ENCODE results near the gene RGL2.

DNA sequence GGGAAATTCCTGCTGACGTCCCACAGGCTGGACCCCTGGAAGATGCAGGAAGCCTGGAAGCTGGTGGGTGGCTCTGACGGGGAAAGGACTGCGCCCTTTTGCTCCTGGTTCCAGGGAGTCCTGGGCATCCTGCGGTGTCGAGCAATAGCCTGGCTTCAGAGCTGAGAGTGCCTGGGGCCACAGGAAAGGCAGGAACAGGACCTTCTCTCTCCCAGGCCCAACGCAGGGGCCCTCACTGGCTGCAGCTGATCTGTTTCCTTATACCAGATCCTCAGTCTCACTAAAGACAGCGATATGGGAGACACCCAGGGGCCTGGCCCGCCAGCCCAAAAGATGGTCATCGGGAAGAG lies 20.4 kb downstream of the RGL2 start:
- TF ChIP-seq, protein P1, sequence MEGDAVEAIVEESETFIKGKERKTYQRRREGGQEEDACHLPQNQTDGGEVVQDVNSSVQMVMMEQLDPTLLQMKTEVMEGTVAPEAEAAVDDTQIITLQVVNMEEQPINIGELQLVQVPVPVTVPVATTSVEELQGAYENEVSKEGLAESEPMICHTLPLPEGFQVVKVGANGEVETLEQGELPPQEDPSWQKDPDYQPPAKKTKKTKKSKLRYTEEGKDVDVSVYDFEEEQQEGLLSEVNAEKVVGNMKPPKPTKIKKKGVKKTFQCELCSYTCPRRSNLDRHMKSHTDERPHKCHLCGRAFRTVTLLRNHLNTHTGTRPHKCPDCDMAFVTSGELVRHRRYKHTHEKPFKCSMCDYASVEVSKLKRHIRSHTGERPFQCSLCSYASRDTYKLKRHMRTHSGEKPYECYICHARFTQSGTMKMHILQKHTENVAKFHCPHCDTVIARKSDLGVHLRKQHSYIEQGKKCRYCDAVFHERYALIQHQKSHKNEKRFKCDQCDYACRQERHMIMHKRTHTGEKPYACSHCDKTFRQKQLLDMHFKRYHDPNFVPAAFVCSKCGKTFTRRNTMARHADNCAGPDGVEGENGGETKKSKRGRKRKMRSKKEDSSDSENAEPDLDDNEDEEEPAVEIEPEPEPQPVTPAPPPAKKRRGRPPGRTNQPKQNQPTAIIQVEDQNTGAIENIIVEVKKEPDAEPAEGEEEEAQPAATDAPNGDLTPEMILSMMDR (IDR thresholded peaks at IDR 0.05): no peak
- no peak for TF ChIP-seq POLR2A (IDR thresholded peaks at IDR 0.05)
